Ishikawa (cell line): ENCODE data around the gene PEX11B.

ENCODE experiments used
- ZBTB7A ChIP-seq: IDR thresholded peaks from 2 replicates; pipeline ENCODE4 v1.6.1; 2012; ENCODE audit warnings: low read depth
- TF ChIP-seq, protein P1 (sequence below): IDR thresholded peaks from 2 replicates; pipeline ENCODE4 v1.6.1; 2012; ENCODE audit warnings: low read depth, mild to moderate bottlenecking

DNA sequence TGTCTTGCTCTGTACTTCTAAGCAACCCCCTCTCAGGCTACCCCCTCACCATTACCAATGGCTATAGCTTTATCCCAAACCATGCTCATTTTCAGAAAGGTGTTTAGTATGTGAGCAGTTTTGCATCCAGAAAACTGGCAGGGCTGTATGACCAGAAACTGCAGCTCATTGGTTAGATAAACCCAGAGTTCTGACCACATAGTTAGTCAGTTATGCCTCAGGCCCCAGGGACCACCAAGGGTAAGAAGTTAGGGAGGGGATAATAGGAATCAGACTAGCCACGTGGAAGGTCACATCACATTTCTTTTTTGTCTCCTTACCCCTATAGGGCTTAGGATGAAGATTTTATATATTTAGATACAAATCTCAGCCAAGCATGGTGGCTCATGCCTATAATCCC, 9.9 kb downstream of the PEX11B start:
- TF ChIP-seq, protein P1, sequence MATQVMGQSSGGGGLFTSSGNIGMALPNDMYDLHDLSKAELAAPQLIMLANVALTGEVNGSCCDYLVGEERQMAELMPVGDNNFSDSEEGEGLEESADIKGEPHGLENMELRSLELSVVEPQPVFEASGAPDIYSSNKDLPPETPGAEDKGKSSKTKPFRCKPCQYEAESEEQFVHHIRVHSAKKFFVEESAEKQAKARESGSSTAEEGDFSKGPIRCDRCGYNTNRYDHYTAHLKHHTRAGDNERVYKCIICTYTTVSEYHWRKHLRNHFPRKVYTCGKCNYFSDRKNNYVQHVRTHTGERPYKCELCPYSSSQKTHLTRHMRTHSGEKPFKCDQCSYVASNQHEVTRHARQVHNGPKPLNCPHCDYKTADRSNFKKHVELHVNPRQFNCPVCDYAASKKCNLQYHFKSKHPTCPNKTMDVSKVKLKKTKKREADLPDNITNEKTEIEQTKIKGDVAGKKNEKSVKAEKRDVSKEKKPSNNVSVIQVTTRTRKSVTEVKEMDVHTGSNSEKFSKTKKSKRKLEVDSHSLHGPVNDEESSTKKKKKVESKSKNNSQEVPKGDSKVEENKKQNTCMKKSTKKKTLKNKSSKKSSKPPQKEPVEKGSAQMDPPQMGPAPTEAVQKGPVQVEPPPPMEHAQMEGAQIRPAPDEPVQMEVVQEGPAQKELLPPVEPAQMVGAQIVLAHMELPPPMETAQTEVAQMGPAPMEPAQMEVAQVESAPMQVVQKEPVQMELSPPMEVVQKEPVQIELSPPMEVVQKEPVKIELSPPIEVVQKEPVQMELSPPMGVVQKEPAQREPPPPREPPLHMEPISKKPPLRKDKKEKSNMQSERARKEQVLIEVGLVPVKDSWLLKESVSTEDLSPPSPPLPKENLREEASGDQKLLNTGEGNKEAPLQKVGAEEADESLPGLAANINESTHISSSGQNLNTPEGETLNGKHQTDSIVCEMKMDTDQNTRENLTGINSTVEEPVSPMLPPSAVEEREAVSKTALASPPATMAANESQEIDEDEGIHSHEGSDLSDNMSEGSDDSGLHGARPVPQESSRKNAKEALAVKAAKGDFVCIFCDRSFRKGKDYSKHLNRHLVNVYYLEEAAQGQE: no peak
- TF ChIP-seq ZBTB7A: no peak
